HepG2 (cell line): ENCODE data around the gene TXNRD1. TPM values are rescaled to one million over a fixed set of nuclear protein-coding genes. Genes with fewer than 3 reads are reported as not detected.
A peak's percentile ranks its signal among the peaks of the same experiment; 100 is the strongest.

Experiments used
- HES4 ChIP-seq: sonication (generic); formaldehyde crosslinking; IDR thresholded peaks from 2 replicates; pipeline ENCODE4 v1.9.0; 2021; ENCODE audit warnings: mild to moderate bottlenecking, missing genetic modification reagents, borderline replicate concordance
- NFIC ChIP-seq: IDR thresholded peaks from 2 replicates; pipeline ENCODE4 v1.6.1; 2012; ENCODE audit warnings: mild to moderate bottlenecking, low read length, inconsistent platforms
- NFKB2 ChIP-seq: sonication (generic); formaldehyde crosslinking; IDR thresholded peaks from 2 replicates; pipeline ENCODE4 v1.4.0; 2020; ENCODE audit warnings: missing genetic modification reagents, borderline replicate concordance
- PHB2 ChIP-seq: fragments of 450-650 bp; IDR thresholded peaks from 2 replicates; pipeline ENCODE4 v1.6.1; 2018; ENCODE audit not compliant: partially characterized antibody
- PTBP1 ChIP-seq: fragments of 200-400 bp; formaldehyde crosslinking; IDR thresholded peaks from 2 replicates; pipeline ENCODE4 v1.6.1; 2018; ENCODE audit warnings: low read length, low read depth; ENCODE audit not compliant: poor library complexity, severe bottlenecking
- RXRB ChIP-seq: IDR thresholded peaks from 2 replicates; pipeline ENCODE4 v1.6.1; 2016; ENCODE audit warnings: borderline replicate concordance, missing genetic modification reagents, missing compliant biosample characterization
- TBL1XR1 ChIP-seq: fragments of 150-350 bp; IDR thresholded peaks from 2 replicates; pipeline ENCODE4 v1.6.1; 2014; ENCODE audit warnings: borderline replicate concordance, low read length; ENCODE audit not compliant: partially characterized antibody
- ZNF598 ChIP-seq: sonication (generic); formaldehyde crosslinking; IDR thresholded peaks from 2 replicates; pipeline ENCODE4 v1.5.1; 2020; ENCODE audit warnings: mild to moderate bottlenecking, missing genetic modification reagents, borderline replicate concordance
- ZNF619 ChIP-seq: sonication (generic); formaldehyde crosslinking; IDR thresholded peaks from 2 replicates; pipeline ENCODE4 v1.4.0; 2020; ENCODE audit warnings: mild to moderate bottlenecking, missing genetic modification reagents
- polyA plus RNA-seq, 8 experiments: library from polyadenylated mRNA; depleted of rRNA in 3 of 8; stranded (reverse) in 7 of 8; unstranded in 1 of 8; fragments of >200 nt; fragmentation: Illumina TruSeq in 4 of 8; extraction: Trizol in 4 of 8; gene quantifications; 2 replicates each; pipeline versions ENCODE4 v1.2.1 to v1.2.3, GENCODE V29; 2011 to 2016; ENCODE audit warnings: low read depth in 4 of 8, missing spikeins in 1 of 8, mixed read lengths in 1 of 8; ENCODE audit not compliant: insufficient read depth in 1 of 8
- total RNA-seq, 5 experiments: library from RNA; depleted of rRNA; stranded (reverse); fragments of >200 nt; fragmentation: Illumina TruSeq; extraction: Trizol; gene quantifications; 2 replicates each; pipeline ENCODE4 v1.2.3, GENCODE V29; 2016; ENCODE audit warnings: low read depth in 1 of 5
- TF ChIP-seq, protein P1 (sequence below): sonication (generic); formaldehyde crosslinking; IDR thresholded peaks from 2 replicates; pipeline ENCODE4 v1.4.0; 2020; ENCODE audit warnings: mild to moderate bottlenecking, missing genetic modification reagents
- TF ChIP-seq, protein P2 (sequence below): IDR thresholded peaks from 2 replicates; pipeline ENCODE4 v1.6.1; 2016; ENCODE audit warnings: missing compliant biosample characterization, missing genetic modification reagents, borderline replicate concordance
- TF ChIP-seq, protein P3 (sequence below): sonication (generic); formaldehyde crosslinking; IDR thresholded peaks from 2 replicates; pipeline ENCODE4 v1.5.0; 2020; ENCODE audit warnings: mild to moderate bottlenecking, missing genetic modification reagents, borderline replicate concordance
- TF ChIP-seq, protein P4 (sequence below): sonication (generic); formaldehyde crosslinking; IDR thresholded peaks from 2 replicates; pipeline ENCODE4 v1.4.0; 2020; ENCODE audit warnings: mild to moderate bottlenecking, missing genetic modification reagents, borderline replicate concordance

Gene TXNRD1
- total and polyA plus RNA-seq, 2 of the 13 experiments (the other 11 are each of a cell fraction or from before 2014, with no cell fraction given) = 54.0 to 190 TPM

DNA sequence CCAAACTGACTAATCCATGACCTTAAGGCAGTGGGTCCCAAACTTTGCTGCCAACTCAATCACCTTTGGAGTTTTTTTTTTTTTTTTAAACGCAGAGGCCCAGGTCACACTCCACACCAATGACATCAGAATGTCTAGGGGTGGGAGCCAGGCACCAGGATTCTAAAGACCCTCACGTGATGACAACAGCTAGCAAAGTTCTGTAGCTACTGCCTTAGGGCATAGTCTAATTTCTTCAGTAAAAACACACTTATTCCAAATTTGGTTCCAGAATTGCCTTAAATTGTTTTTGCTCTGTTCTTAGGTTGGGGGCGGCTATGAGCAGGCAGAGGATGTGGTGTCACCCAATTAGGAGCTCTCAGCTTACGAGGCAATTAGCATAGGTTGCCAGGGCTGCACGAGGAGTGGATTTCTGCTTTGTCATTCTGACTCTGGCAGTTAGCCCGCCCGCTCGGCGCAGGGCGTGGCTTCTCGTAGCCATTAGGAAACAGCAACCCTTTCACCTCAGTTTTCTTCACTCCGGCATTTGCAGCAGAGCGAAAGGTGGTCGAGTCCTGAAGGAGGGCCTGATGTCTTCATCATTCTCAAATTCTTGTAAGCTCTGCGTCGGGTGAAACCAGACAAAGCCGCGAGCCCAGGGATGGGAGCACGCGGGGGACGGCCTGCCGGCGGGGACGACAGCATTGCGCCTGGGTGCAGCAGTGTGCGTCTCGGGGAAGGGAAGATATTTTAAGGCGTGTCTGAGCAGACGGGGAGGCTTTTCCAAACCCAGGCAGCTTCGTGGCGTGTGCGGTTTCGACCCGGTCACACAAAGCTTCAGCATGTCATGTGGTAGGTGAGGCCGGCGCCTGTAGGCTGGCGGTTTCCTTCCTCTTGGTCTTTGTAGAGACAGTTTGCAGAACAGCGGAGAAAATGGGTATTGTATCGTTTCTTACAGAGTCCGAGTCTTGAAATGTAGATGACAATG lies 71.2 kb downstream of the TXNRD1 start (continued):
- TF ChIP-seq, protein P1, sequence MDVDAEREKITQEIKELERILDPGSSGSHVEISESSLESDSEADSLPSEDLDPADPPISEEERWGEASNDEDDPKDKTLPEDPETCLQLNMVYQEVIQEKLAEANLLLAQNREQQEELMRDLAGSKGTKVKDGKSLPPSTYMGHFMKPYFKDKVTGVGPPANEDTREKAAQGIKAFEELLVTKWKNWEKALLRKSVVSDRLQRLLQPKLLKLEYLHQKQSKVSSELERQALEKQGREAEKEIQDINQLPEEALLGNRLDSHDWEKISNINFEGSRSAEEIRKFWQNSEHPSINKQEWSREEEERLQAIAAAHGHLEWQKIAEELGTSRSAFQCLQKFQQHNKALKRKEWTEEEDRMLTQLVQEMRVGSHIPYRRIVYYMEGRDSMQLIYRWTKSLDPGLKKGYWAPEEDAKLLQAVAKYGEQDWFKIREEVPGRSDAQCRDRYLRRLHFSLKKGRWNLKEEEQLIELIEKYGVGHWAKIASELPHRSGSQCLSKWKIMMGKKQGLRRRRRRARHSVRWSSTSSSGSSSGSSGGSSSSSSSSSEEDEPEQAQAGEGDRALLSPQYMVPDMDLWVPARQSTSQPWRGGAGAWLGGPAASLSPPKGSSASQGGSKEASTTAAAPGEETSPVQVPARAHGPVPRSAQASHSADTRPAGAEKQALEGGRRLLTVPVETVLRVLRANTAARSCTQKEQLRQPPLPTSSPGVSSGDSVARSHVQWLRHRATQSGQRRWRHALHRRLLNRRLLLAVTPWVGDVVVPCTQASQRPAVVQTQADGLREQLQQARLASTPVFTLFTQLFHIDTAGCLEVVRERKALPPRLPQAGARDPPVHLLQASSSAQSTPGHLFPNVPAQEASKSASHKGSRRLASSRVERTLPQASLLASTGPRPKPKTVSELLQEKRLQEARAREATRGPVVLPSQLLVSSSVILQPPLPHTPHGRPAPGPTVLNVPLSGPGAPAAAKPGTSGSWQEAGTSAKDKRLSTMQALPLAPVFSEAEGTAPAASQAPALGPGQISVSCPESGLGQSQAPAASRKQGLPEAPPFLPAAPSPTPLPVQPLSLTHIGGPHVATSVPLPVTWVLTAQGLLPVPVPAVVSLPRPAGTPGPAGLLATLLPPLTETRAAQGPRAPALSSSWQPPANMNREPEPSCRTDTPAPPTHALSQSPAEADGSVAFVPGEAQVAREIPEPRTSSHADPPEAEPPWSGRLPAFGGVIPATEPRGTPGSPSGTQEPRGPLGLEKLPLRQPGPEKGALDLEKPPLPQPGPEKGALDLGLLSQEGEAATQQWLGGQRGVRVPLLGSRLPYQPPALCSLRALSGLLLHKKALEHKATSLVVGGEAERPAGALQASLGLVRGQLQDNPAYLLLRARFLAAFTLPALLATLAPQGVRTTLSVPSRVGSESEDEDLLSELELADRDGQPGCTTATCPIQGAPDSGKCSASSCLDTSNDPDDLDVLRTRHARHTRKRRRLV (CRISPR knock-in tag) = peak; percentile 70; the same call in 1 of the 2 replicates
- TF ChIP-seq, protein P2, sequence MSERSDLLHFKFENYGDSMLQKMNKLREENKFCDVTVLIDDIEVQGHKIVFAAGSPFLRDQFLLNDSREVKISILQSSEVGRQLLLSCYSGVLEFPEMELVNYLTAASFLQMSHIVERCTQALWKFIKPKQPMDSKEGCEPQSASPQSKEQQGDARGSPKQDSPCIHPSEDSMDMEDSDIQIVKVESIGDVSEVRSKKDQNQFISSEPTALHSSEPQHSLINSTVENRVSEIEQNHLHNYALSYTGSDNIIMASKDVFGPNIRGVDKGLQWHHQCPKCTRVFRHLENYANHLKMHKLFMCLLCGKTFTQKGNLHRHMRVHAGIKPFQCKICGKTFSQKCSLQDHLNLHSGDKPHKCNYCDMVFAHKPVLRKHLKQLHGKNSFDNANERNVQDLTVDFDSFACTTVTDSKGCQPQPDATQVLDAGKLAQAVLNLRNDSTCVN (CRISPR knock-in tag) = no peak
- TF ChIP-seq RXRB (CRISPR knock-in tag) (peak; percentile 47; the same call in 1 of the 2 replicates), PHB2 (no peak), NFKB2 (peak; percentile 74; the same call in 1 of the 2 replicates), NFIC (no peak), ZNF598 (peak; percentile 63; the same call in 1 of the 2 replicates), HES4 (CRISPR knock-in tag) (peak; percentile 81; the same call in 1 of the 2 replicates), PTBP1 (peak; percentile 78), TBL1XR1 (peak; percentile 47), ZNF619 (no peak)
- TF ChIP-seq, protein P3, sequence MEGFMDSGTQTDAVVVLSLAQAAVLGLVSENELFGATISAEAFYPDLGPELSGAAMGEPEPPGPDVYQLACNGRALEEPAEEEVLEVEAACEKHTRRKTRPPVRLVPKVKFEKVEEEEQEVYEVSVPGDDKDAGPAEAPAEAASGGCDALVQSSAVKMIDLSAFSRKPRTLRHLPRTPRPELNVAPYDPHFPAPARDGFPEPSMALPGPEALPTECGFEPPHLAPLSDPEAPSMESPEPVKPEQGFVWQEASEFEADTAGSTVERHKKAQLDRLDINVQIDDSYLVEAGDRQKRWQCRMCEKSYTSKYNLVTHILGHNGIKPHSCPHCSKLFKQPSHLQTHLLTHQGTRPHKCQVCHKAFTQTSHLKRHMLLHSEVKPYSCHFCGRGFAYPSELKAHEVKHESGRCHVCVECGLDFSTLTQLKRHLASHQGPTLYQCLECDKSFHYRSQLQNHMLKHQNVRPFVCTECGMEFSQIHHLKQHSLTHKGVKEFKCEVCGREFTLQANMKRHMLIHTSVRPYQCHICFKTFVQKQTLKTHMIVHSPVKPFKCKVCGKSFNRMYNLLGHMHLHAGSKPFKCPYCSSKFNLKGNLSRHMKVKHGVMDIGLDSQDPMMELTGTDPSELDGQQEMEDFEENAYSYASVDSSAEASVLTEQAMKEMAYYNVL = peak; percentile 52; the same call in 1 of the 2 replicates
- TF ChIP-seq, protein P4, sequence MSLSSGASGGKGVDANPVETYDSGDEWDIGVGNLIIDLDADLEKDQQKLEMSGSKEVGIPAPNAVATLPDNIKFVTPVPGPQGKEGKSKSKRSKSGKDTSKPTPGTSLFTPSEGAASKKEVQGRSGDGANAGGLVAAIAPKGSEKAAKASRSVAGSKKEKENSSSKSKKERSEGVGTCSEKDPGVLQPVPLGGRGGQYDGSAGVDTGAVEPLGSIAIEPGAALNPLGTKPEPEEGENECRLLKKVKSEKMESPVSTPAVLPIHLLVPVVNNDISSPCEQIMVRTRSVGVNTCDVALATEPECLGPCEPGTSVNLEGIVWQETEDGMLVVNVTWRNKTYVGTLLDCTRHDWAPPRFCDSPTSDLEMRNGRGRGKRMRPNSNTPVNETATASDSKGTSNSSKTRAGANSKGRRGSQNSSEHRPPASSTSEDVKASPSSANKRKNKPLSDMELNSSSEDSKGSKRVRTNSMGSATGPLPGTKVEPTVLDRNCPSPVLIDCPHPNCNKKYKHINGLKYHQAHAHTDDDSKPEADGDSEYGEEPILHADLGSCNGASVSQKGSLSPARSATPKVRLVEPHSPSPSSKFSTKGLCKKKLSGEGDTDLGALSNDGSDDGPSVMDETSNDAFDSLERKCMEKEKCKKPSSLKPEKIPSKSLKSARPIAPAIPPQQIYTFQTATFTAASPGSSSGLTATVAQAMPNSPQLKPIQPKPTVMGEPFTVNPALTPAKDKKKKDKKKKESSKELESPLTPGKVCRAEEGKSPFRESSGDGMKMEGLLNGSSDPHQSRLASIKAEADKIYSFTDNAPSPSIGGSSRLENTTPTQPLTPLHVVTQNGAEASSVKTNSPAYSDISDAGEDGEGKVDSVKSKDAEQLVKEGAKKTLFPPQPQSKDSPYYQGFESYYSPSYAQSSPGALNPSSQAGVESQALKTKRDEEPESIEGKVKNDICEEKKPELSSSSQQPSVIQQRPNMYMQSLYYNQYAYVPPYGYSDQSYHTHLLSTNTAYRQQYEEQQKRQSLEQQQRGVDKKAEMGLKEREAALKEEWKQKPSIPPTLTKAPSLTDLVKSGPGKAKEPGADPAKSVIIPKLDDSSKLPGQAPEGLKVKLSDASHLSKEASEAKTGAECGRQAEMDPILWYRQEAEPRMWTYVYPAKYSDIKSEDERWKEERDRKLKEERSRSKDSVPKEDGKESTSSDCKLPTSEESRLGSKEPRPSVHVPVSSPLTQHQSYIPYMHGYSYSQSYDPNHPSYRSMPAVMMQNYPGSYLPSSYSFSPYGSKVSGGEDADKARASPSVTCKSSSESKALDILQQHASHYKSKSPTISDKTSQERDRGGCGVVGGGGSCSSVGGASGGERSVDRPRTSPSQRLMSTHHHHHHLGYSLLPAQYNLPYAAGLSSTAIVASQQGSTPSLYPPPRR (CRISPR knock-in tag) = 0 out of 2 replicates have a peak, but pooled peaks have one; percentile 16
